ENCODE results near the gene CHIC2.

CHIC2 gene

GRCh38 chr4:53962516-53963225 is 101.7 kb downstream of the CHIC2 start:
- no peak for DNase-seq (ENCODE audit: low spot score)
- in situ Hi-C loops (cut with MboI; ENCODE audit: low sequenced_read_pairs, unreplicated experiment) = no loop called here
- no peak for TF ChIP-seq CTCF (IDR thresholded peaks at IDR 0.05; ENCODE audit: borderline replicate concordance, control extremely low read depth, extremely low read depth, insufficient read depth, missing control alignments)

GRCh38 chr4:53961351-53961750 is 103.1 kb downstream of the CHIC2 start:
- in situ Hi-C loops (cut with MboI; ENCODE audit: low sequenced_read_pairs, unreplicated experiment) = no loop called here
- no peak for TF ChIP-seq CTCF (IDR thresholded peaks at IDR 0.05; ENCODE audit: borderline replicate concordance, control extremely low read depth, extremely low read depth, insufficient read depth, missing control alignments)
- no peak for DNase-seq (ENCODE audit: low spot score)

DNA sequence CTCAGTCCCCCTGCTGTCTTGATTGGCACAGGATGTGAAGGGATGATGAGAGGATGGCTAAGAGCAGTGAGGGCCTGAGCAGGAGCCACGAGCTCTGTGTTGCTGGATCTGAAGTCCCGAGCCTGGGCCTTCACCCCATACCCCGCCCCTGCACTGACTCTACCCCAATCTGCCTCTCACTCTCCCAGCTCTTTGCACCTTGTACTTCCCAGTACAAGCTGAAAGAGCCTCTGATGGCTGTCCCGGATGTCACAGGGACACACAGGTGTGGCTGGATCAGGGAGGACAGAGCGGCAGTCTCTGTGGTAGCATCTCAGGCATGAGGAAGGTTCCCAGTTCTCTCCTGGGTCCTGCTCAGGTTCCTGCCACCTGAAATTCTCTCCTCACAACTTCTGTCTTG is 103.6 kb downstream of the CHIC2 start:
- in situ Hi-C loops (cut with MboI; ENCODE audit: low sequenced_read_pairs, unreplicated experiment) = no loop called here
- TF ChIP-seq CTCF (IDR thresholded peaks at IDR 0.05; ENCODE audit: borderline replicate concordance, control extremely low read depth, extremely low read depth, insufficient read depth, missing control alignments) = no peak
- no peak for DNase-seq (ENCODE audit: low spot score)

All from GM13976 (cell line).